ENCODE measurements around the gene HTR3D.

Gene HTR3D

GRCh38 chr3:184040010-184040409 is 8.5 kb downstream of the HTR3D start:
- no CpG with 5 or more reads among the region's 3 CpGs for WGBS, 2 donors (ENCODE audit: extremely low coverage in 2 of 2, insufficient read length in 2 of 2, insufficient replicate concordance in 1 of 2)
- no peak overlapping the region for H3K4me2 ChIP-seq (ENCODE audit: insufficient read depth, low read length, poor library complexity, severe bottlenecking)
- no peak overlapping the region for H2BK5ac ChIP-seq (ENCODE audit: low read length)
- no peak overlapping the region for H3K23ac ChIP-seq (ENCODE audit: low read depth, low read length, poor library complexity)
- H3K36me3 ChIP-seq (replicated peaks in 1 of 2; ENCODE audit: control insufficient read depth in 2 of 2, insufficient read depth in 2 of 2, low read length in 2 of 2), result no peaks in the 10 kb centered on the region
- H3K4ac ChIP-seq (ENCODE audit: low read length), result no peak overlapping the region
- no peak overlapping the region for H2AFZ ChIP-seq (ENCODE audit: low read length)
- H2BK120ac ChIP-seq (ENCODE audit: low read depth, low read length), result no peak overlapping the region
- H4K91ac ChIP-seq (ENCODE audit: low read depth, low read length, poor library complexity), result no peak overlapping the region
- H2BK12ac ChIP-seq (ENCODE audit: low read length), result no peak overlapping the region
- H4K8ac ChIP-seq (ENCODE audit: low read depth, low read length), result no peak overlapping the region
- H2AK5ac ChIP-seq (ENCODE audit: low read depth, low read length), result no peak overlapping the region
- H3K27me3 ChIP-seq (ENCODE audit: control insufficient read depth in 3 of 3, insufficient read depth in 3 of 3, low read depth in 1 of 3, low read length in 3 of 3), result peaks cover 0 to 27% (median 0%) of the 10 kb centered on the region in 3 experiments
- H3K9me3 ChIP-seq (replicated peaks in 1 of 2; ENCODE audit: control insufficient read depth in 2 of 2, insufficient read depth in 1 of 2, low read depth in 1 of 2, low read length in 2 of 2), result no peaks in the 10 kb centered on the region
- no peaks in the 10 kb centered on the region for H3K79me1 ChIP-seq (ENCODE audit: low read depth, low read length)
- H2BK15ac ChIP-seq (ENCODE audit: low read length), result no peak overlapping the region
- H3K14ac ChIP-seq (ENCODE audit: low read length), result no peak overlapping the region
- no peak overlapping the region for H3K27ac ChIP-seq (replicated peaks; ENCODE audit: low read length)
- no peak overlapping the region for H3K4me3 ChIP-seq (ENCODE audit: low read length in 2 of 2)
- no peak for DNase-seq (ENCODE audit: low spot score)
- H3K4me1 ChIP-seq (ENCODE audit: control insufficient read depth in 2 of 2, insufficient read depth in 1 of 2, low read depth in 1 of 2, low read length in 2 of 2), result no peaks in the 10 kb centered on the region
- no peak overlapping the region for H3K9ac ChIP-seq (ENCODE audit: low read depth, low read length, poor library complexity)
- H3K18ac ChIP-seq (ENCODE audit: low read length), result no peak overlapping the region

DNA sequence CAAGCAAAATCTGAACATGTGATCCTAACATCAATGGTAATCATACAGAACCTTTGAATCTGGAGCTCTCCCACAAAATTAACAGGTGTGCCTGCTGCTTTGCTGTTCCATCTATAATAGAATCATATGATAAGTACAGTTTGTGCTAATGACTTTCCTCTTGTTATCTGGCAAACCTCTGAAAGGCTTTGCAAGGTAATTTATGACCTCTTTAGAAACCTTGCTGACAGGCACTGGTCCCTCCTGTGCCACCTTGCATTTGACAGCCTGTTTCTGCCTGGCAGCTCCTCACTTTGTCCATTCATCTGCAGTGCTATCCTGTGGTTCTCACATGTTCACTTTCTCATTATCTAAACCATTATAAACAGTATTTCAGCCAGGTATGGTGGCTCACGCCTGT is 11.1 kb downstream of the HTR3D start:
- Histone ChIP-seq H3K4me2 (ENCODE audit: insufficient read depth, low read length, poor library complexity, severe bottlenecking) (no peak overlapping the region), H2BK12ac (ENCODE audit: low read length) (no peak overlapping the region), H3K36me3 (replicated peaks in 1 of 2; ENCODE audit: control insufficient read depth in 2 of 2, insufficient read depth in 2 of 2, low read length in 2 of 2) (no peaks in the 10 kb centered on the region), H3K9ac (ENCODE audit: low read depth, low read length, poor library complexity) (no peak overlapping the region), H2BK15ac (ENCODE audit: low read length) (no peak overlapping the region), H3K27ac (replicated peaks; ENCODE audit: low read length) (no peak overlapping the region), H4K8ac (ENCODE audit: low read depth, low read length) (no peak overlapping the region), H2BK120ac (ENCODE audit: low read depth, low read length) (no peak overlapping the region), H3K4ac (ENCODE audit: low read length) (no peak overlapping the region), H3K14ac (ENCODE audit: low read length) (no peak overlapping the region), H2AFZ (ENCODE audit: low read length) (no peak overlapping the region), H2BK5ac (ENCODE audit: low read length) (no peak overlapping the region), H3K9me3 (replicated peaks in 1 of 2; ENCODE audit: control insufficient read depth in 2 of 2, insufficient read depth in 1 of 2, low read depth in 1 of 2, low read length in 2 of 2) (no peaks in the 10 kb centered on the region), H2AK5ac (ENCODE audit: low read depth, low read length) (no peak overlapping the region), H3K4me1 (ENCODE audit: control insufficient read depth in 2 of 2, insufficient read depth in 1 of 2, low read depth in 1 of 2, low read length in 2 of 2) (no peaks in the 10 kb centered on the region), H4K91ac (ENCODE audit: low read depth, low read length, poor library complexity) (no peak overlapping the region), H3K79me1 (ENCODE audit: low read depth, low read length) (no peaks in the 10 kb centered on the region), H3K23ac (ENCODE audit: low read depth, low read length, poor library complexity) (no peak overlapping the region), H3K4me3 (ENCODE audit: low read length in 2 of 2) (no peak overlapping the region), H3K27me3 (ENCODE audit: control insufficient read depth in 3 of 3, insufficient read depth in 3 of 3, low read depth in 1 of 3, low read length in 3 of 3) (peaks cover 0 to 22% (median 0%) of the 10 kb centered on the region in 3 experiments), H3K18ac (ENCODE audit: low read length) (no peak overlapping the region)
- DNase-seq (ENCODE audit: low spot score), result no peak
- WGBS, 2 donors (ENCODE audit: extremely low coverage in 2 of 2, insufficient read length in 2 of 2, insufficient replicate concordance in 1 of 2), result no CpG with 5 or more reads among the region's 1 CpG

DNA sequence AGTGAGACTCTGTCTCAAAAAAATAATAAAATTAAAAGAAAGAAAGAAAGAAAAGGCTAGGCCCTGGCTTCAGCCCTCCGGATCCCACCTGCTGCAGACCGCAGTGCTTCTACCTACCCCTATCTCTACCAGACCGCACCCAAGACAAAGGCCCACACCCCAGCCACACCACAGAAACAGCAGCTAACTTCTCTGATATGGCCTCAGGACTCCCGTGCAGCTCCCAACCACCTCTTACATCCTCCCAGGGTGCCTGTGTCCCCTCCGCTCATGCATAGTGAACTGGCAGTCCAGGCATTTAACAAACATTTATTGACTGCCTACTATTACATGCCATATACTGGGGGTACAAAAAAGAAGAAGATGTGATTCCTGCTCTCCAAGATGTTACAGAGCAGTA is 14.5 kb downstream of the HTR3D start:
- no peaks in the 10 kb centered on the region for H3K4me1 ChIP-seq (ENCODE audit: control insufficient read depth in 2 of 2, insufficient read depth in 1 of 2, low read depth in 1 of 2, low read length in 2 of 2)
- no peak overlapping the region for H3K4me2 ChIP-seq (ENCODE audit: insufficient read depth, low read length, poor library complexity, severe bottlenecking)
- WGBS, 2 donors (ENCODE audit: extremely low coverage in 2 of 2, insufficient read length in 2 of 2, insufficient replicate concordance in 1 of 2), result no CpG with 5 or more reads among the region's 5 CpGs
- no peak overlapping the region for H2AFZ ChIP-seq (ENCODE audit: low read length)
- H3K23ac ChIP-seq (ENCODE audit: low read depth, low read length, poor library complexity), result no peak overlapping the region
- H3K18ac ChIP-seq (ENCODE audit: low read length), result no peak overlapping the region
- no peak overlapping the region for H2BK120ac ChIP-seq (ENCODE audit: low read depth, low read length)
- peaks cover 0 to 9% (median 0%) of the 10 kb centered on the region in 3 experiments for H3K27me3 ChIP-seq (ENCODE audit: control insufficient read depth in 3 of 3, insufficient read depth in 3 of 3, low read depth in 1 of 3, low read length in 3 of 3)
- H3K9me3 ChIP-seq (replicated peaks in 1 of 2; ENCODE audit: control insufficient read depth in 2 of 2, insufficient read depth in 1 of 2, low read depth in 1 of 2, low read length in 2 of 2), result no peaks in the 10 kb centered on the region
- H2BK15ac ChIP-seq (ENCODE audit: low read length), result no peak overlapping the region
- no peak overlapping the region for H3K27ac ChIP-seq (replicated peaks; ENCODE audit: low read length)
- H2AK5ac ChIP-seq (ENCODE audit: low read depth, low read length), result no peak overlapping the region
- H2BK5ac ChIP-seq (ENCODE audit: low read length), result no peak overlapping the region
- no peak overlapping the region for H3K4me3 ChIP-seq (ENCODE audit: low read length in 2 of 2)
- no peak overlapping the region for H4K91ac ChIP-seq (ENCODE audit: low read depth, low read length, poor library complexity)
- no peaks in the 10 kb centered on the region for H3K36me3 ChIP-seq (replicated peaks in 1 of 2; ENCODE audit: control insufficient read depth in 2 of 2, insufficient read depth in 2 of 2, low read length in 2 of 2)
- no peak overlapping the region for H2BK12ac ChIP-seq (ENCODE audit: low read length)
- H3K14ac ChIP-seq (ENCODE audit: low read length), result no peak overlapping the region
- H3K9ac ChIP-seq (ENCODE audit: low read depth, low read length, poor library complexity), result no peak overlapping the region
- no peak overlapping the region for H4K8ac ChIP-seq (ENCODE audit: low read depth, low read length)
- no peaks in the 10 kb centered on the region for H3K79me1 ChIP-seq (ENCODE audit: low read depth, low read length)
- no peak overlapping the region for H3K4ac ChIP-seq (ENCODE audit: low read length)
- DNase-seq (ENCODE audit: low spot score), result no peak

DNA sequence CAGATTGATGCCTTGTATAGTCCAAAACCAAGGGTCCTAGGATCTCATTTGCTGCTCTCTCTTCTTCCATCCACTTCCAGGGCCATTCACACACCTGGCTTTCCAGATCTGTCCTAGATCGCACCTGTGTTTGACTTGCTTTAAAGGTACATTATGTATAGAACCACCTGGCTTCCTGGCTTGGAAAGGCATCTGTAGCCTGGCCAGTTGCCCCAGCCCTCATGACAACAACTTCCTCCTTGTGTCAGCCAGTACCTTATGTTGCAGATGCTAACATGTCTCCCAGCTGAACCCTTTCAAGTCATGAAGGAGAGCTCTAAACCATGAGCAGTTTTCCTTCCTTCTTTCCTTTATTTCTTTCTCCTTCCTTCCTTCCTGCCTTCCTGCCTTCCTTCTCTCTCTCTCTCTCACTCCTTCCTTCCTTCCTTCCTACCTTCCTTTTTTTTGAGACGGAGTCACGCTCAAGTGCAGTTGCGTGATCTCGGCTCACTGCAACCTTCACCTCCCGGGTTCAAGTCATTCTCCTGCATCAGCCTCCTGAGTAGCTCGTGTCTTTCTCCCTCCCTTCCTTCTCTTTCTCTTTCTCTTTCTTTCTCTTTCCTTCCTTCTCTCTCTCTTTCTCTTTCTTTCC is 18.8 kb downstream of the HTR3D start:
- WGBS, 2 donors (ENCODE audit: extremely low coverage in 2 of 2, insufficient read length in 2 of 2, insufficient replicate concordance in 1 of 2), result no CpG with 5 or more reads among the region's 7 CpGs
- no peaks in the 10 kb centered on the region for H3K36me3 ChIP-seq (replicated peaks in 1 of 2; ENCODE audit: control insufficient read depth in 2 of 2, insufficient read depth in 2 of 2, low read length in 2 of 2)
- no peaks in the 10 kb centered on the region for H3K4me1 ChIP-seq (ENCODE audit: control insufficient read depth in 2 of 2, insufficient read depth in 1 of 2, low read depth in 1 of 2, low read length in 2 of 2)
- no peak overlapping the region for H3K4me3 ChIP-seq (ENCODE audit: low read length in 2 of 2)
- no peak overlapping the region for H3K23ac ChIP-seq (ENCODE audit: low read depth, low read length, poor library complexity)
- no peak overlapping the region for H2BK15ac ChIP-seq (ENCODE audit: low read length)
- H4K8ac ChIP-seq (ENCODE audit: low read depth, low read length), result no peak overlapping the region
- no peak overlapping the region for H2BK5ac ChIP-seq (ENCODE audit: low read length)
- H3K18ac ChIP-seq (ENCODE audit: low read length), result no peak overlapping the region
- no peaks in the 10 kb centered on the region for H3K9me3 ChIP-seq (replicated peaks in 1 of 2; ENCODE audit: control insufficient read depth in 2 of 2, insufficient read depth in 1 of 2, low read depth in 1 of 2, low read length in 2 of 2)
- H3K14ac ChIP-seq (ENCODE audit: low read length), result no peak overlapping the region
- peaks cover 0 to 20% (median 0%) of the 10 kb centered on the region in 3 experiments for H3K27me3 ChIP-seq (ENCODE audit: control insufficient read depth in 3 of 3, insufficient read depth in 3 of 3, low read depth in 1 of 3, low read length in 3 of 3)
- no peak overlapping the region for H2BK120ac ChIP-seq (ENCODE audit: low read depth, low read length)
- H3K79me1 ChIP-seq (ENCODE audit: low read depth, low read length), result no peaks in the 10 kb centered on the region
- no peak overlapping the region for H3K27ac ChIP-seq (replicated peaks; ENCODE audit: low read length)
- no peak overlapping the region for H4K91ac ChIP-seq (ENCODE audit: low read depth, low read length, poor library complexity)
- no peak overlapping the region for H3K4me2 ChIP-seq (ENCODE audit: insufficient read depth, low read length, poor library complexity, severe bottlenecking)
- no peak overlapping the region for H3K9ac ChIP-seq (ENCODE audit: low read depth, low read length, poor library complexity)
- no peak overlapping the region for H2AK5ac ChIP-seq (ENCODE audit: low read depth, low read length)
- no peak for DNase-seq (ENCODE audit: low spot score)
- no peak overlapping the region for H2AFZ ChIP-seq (ENCODE audit: low read length)
- H2BK12ac ChIP-seq (ENCODE audit: low read length), result no peak overlapping the region
- H3K4ac ChIP-seq (ENCODE audit: low read length), result no peak overlapping the region
